C4-2B (cell line): Measurements from ENCODE around the gene KDM4D.
"Not testable (repeated sequence)": the region's sequence is repeated elsewhere in the genome, so short reads cannot be mapped to it uniquely, and the experiment has no call there.

Experiments
- H3K27ac ChIP-seq: fragments of 450-650 bp; 2 replicates; pipeline ENCODE4 v1.5.1; 2017
- CTCF ChIP-seq: fragments of 450-650 bp; conservative IDR thresholded peaks from 2 replicates; pipeline ENCODE4 v1.5.1; 2017; ENCODE audit warnings: mild to moderate bottlenecking
- ZFX ChIP-seq: fragments of 450-650 bp; IDR thresholded peaks from 2 replicates; pipeline ENCODE4 v1.6.1; 2017

KDM4D gene

DNA sequence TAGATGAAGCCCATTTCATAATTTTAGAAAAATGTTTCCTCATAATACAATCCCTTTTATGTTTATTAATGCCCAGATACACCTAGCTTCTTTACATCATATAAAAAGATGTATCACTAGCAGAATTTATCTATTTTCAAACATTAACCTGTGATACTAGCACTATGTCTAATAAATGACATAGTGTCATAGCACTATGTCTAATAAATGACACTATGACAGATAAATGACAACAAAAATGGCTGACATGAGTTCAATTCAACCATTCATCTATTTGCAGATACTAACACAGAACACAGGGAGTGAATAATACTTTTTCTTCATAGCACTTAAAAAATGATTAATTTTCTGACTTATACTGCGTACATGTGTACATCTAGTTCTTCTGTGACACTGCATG is 32.1 kb downstream of the KDM4D start:
- TF ChIP-seq ZFX (no peak), CTCF (no peak)

DNA sequence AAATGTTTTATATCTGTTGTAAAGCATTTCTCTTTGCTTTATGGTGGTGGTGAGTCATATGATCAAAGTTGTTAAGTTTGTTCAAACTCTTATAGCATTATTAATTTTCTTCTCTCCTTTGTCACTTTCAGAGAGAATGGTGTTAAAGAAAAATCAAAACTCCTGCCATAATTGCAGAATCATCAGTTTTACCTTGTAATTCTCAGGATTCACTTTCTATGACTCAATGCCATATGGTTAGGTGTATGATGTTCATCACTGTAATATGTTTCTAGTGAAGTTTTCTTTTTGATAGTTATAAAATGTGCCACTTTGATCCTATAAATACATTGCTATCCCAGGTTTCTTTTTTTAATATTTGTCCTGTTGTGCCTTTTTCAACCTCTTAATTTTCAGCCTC is 37.9 kb downstream of the KDM4D start:
- TF ChIP-seq CTCF = no peak
- no peak for TF ChIP-seq ZFX
- no peak overlapping the region for H3K27ac ChIP-seq

More for the DNA sequence above, 32.1 kb downstream of the KDM4D start:
- H3K27ac ChIP-seq = no peak overlapping the region

DNA sequence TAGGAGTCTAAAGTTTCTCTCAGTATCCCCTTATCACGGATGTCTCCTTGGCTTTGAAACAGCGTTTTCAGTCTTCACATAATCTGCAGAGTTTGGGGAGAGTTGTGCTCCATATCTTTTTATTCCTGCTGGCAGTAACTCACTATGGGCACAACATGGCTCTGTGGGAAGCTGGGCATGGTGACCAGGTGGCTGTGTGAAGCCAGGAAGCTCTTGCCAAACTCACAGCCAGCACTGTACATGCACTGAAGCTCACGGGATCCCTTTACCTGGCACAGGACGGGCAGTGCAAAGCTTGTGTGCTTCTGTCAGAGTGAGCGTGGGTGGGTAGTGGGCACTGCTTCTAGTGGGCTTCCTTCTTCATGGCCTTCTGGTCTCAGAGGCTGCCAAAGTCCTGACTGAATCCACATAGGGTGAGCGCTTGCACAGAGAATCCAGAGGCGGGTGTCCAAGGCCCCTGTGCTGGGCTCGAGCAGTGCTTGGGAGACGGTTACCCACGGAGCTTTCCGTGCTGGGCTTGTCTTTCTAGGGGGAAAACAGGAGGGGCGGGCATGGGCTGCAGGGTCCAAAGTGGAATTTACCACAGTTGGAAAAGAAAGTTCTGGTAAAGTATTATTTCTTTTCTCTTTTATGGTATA is 40.8 kb downstream of the KDM4D start:
- no peak overlapping the region for H3K27ac ChIP-seq
- TF ChIP-seq CTCF (no peak), ZFX (no peak)

DNA sequence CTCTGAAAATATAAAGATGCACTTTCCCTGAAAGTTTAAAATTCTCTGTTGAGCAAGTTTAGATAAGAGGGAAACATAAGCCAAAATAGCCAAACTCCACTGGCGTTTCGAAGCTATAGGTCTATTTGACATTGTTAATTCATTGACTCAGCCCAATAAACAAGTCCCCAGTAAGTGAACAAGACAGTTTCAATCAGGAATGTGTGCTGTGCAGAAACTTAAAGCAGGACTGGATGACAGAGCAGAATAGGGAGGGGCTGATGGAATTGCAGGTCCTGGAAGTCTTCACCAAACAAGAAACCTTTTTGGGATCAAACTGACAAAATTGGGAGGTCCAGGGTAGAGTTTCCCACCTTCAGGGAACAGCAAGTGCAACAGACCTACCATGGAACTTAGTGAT is 42.6 kb downstream of the KDM4D start:
- no peak overlapping the region for H3K27ac ChIP-seq
- TF ChIP-seq CTCF (no peak), ZFX (no peak)

DNA sequence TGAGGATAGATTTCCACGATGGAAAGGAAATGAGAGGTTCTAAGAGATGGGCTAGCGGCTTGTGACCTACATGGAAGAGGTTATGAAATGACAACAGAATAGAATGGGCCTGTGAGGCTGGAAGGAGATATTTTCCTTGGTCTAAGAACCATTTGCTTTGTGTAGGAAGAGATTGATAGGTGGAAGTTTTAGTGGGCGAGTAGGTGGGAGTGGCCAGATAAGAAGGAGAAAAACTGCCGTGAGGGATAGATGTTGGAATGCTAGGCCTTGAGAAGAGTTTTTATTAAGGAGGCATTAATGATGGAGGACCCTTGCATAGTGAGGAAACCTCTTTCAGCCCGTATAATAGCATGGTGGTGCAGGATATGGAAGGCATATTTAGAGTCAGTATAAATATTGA is 48.0 kb downstream of the KDM4D start:
- H3K27ac ChIP-seq = not testable (repeated sequence)

DNA sequence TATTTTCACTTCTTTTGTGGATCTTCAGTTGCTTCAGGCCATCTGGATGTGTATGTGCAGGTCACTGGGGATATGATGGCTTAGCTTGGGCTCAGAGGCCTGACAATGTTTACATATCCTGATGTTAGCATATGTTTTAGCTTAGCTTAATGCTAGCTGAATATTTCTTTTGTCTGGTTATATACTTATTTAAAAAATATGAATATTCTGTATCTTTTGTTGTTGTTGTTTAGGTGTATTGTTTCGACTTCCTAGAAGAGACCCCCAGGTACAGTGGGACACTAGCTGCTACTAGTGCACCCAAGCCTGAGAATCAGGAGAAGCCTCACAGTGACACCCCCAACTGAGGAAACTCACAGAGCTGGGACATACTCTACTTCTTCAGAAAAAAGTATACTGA is 51.4 kb downstream of the KDM4D start, which contains the start of gene KDM4E:
Gene KDM4E (plus strand): TSS at position 301 of the 400 bp plus-strand sequence. CDS start 300 bp downstream, outside the sequence.
- no peak within 1 kb of the TSS for H3K27ac ChIP-seq
- TF ChIP-seq ZFX = no peak
- no peak for TF ChIP-seq CTCF

DNA sequence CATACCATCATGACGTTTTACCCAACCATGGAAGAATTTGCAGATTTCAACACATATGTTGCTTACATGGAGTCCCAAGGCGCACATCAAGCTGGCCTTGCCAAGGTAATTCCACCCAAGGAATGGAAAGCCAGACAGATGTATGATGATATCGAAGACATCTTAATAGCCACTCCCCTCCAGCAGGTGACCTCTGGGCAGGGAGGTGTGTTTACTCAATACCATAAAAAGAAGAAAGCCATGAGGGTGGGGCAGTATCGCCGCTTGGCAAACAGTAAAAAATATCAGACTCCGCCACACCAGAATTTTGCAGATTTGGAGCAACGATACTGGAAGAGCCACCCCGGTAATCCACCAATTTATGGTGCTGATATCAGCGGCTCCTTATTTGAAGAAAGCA is 52.1 kb downstream of the KDM4D start:
- H3K27ac ChIP-seq = not testable (repeated sequence)

DNA sequence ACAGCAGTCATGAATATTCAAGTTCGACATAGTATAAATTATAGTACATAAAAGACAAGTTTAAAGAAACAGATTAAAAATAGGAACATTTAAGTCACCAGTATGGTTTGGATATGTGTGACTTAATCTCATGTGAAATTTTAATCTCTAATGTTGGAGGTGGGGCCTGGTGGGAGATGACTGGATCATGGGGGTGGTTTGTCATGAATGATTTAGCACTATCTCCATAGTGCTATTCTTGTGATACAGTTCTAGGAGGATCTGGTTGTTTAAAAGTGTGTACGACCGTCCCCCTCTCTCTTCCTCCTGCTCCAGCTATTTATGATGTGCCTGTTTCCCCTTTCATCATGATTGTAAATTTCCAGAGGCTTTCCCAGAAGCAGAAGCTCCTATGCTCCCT is 54.8 kb downstream of the KDM4D start:
- TF ChIP-seq CTCF = no peak
- TF ChIP-seq ZFX = no peak
- H3K27ac ChIP-seq = no peak overlapping the region
